H4 (cell line): ENCODE results near the gene METTL14. TPM values are rescaled to one million over a fixed set of nuclear protein-coding genes. Genes with fewer than 3 reads are reported as not detected.

Experiments used
- DNase-seq: peaks from one replicate; pipeline ENCODE4 v3.0.0-alpha.2; 2015; ENCODE audit warnings: low spot score
- total RNA-seq: library from RNA; depleted of rRNA; stranded (reverse); fragments of >200 nt; shearing (Covaris generic); gene quantifications from 2 replicates; pipeline ENCODE4 v1.2.3, GENCODE V29; 2014; rRNA removed

METTL14 gene
- total RNA-seq, 1 experiment from 2014 or later = 38.1 TPM

- no peak for DNase-seq
These were observed 73.1 kb downstream of the METTL14 start for GRCh38 chr4:118758293-118758692.

DNA sequence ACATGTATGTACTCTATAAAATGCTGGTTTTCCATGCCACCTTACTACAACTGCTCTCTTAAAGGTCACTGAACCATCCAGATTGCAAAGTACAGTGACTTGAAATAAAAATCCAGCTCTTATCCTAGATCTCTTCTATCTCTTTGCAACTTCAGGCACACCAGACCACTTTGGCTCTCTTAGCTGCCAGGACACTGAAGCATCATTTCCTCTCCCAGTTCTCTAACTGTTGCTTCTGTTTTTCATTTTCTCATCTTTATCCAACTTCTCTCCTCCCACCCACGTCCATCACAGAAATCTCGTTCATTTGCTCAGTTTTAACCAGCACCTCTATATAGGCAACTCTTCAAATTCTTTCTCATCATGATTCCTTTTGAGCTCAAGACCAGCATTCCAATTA is 74.3 kb downstream of the METTL14 start:
- DNase-seq = no peak

- no peak for DNase-seq
These were observed 74.9 kb downstream of the METTL14 start for GRCh38 chr4:118760092-118760491.

GRCh38 chr4:118760493-118760892 is 75.3 kb downstream of the METTL14 start:
- no peak for DNase-seq

GRCh38 chr4:118761397-118762016 is 76.3 kb downstream of the METTL14 start:
- DNase-seq = no peak

DNA sequence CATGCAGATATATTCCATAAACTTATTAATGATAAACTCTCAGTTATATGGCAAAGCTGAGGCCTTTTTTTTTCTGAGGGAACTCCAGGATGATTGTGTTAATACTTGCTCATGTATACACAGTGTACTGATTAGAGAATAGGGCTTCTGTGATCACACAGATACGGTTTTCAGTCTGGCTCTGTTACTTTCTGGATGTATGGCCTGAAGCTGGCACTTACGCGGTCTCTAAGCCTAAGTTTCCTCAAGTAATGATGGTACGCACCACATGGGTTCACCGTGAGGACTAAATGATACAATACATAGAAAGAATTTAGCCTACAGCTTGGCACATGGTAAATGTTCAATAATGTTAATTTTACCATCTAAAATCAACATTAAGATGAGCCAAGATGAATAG is 77.0 kb downstream of the METTL14 start:
- no peak for DNase-seq

DNA sequence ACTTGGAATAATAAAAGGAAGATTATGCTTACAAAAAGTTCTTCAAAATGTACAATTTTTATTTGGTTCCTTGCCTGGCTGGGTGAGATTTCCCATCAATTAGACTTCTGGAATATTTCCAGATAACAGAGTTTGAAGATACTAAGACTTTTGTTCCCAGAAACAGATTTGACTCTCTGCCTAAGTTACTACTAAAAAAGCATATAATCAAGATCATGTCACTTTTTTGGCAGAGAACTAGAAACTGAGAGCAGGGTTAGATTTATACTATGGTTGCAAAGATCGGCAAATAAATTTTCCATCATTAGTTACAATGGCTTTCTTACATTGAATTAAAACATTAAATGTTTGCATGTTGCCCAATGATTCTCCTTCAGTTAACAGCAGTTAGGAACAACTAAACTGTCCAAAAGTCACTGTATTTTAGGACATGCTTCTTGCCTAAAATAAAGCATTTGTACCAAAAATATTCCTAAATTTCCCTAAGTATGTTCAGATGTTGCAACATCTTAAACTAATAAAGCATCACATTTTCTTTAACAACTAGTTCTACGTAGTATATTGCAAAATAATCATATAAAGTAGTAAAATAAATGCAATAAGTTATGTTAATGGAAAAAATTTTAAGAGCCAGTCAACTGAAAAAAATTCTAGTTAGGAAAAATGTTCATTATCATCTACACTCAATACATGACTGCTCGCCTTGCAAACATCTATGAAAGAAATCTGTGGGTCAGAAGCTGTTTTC is 77.7 kb downstream of the METTL14 start:
- no peak for DNase-seq

Other genes starting within 250 kb of the METTL14 start
- 41.0 and 62.8 TPM in 2 replicates for gene SEC24D, start 150.7 kb downstream of the METTL14 start, total RNA-seq
- gene SYNPO2, start 203.5 kb downstream of the METTL14 start, total RNA-seq = 0.45 and 0.95 TPM in 2 replicates